GM12878 (cell line): Measurements from ENCODE around the gene AATF.

Experiments used
- CTCF ChIP-seq, 3 experiments: IDR thresholded peaks in 2 of 3; conservative IDR thresholded peaks in 1 of 3; 2 replicates each; pipeline ENCODE4 v1.5.1; 2011; ENCODE audit warnings: low read depth in 3 of 3, low read length in 3 of 3, mild to moderate bottlenecking in 3 of 3, control low read depth in 2 of 3, moderate library complexity in 2 of 3, inconsistent platforms in 1 of 3, mixed read lengths in 1 of 3; ENCODE audit not compliant: control insufficient read depth in 2 of 3, insufficient read depth in 1 of 3; ENCODE audit errors: extremely low read depth in 1 of 3
- FOXM1 ChIP-seq: IDR thresholded peaks from 2 replicates; pipeline ENCODE4 v1.6.1; 2012; ENCODE audit warnings: low read depth, mild to moderate bottlenecking, inconsistent platforms, low read length, moderate library complexity
- HCFC1 ChIP-seq: fragments of 150-350 bp; IDR thresholded peaks from 2 replicates; pipeline ENCODE4 v1.6.1; 2014; ENCODE audit warnings: low read length
- PBX3 ChIP-seq: IDR thresholded peaks from 2 replicates; pipeline ENCODE4 v1.6.1; 2011; ENCODE audit warnings: mild to moderate bottlenecking, low read depth, low read length, moderate library complexity; ENCODE audit not compliant: insufficient replicate concordance
- YY1 ChIP-seq: IDR thresholded peaks from 2 replicates; pipeline ENCODE4 v1.6.1; 2011; ENCODE audit warnings: low read depth, mild to moderate bottlenecking, low read length

GRCh38 chr17:37065486-37066321 lies 117.0 kb downstream of the AATF start:
- TF ChIP-seq PBX3: no peak
- TF ChIP-seq HCFC1: no peak
- no peak for TF ChIP-seq FOXM1
- no peak for TF ChIP-seq CTCF (IDR thresholded peaks at IDR 0.05 in 2 of 3, conservative IDR thresholded peaks at IDR 0.05 in 1 of 3; ENCODE audit: control insufficient read depth in 2 of 3, extremely low read depth in 1 of 3, insufficient read depth in 1 of 3, low read depth in 3 of 3, low read length in 3 of 3)
- TF ChIP-seq YY1: no peak
